Measurements from ENCODE around the gene EIF2D. TPM values are rescaled to one million over a fixed set of nuclear protein-coding genes. Genes with fewer than 3 reads are reported as not detected.

The EIF2D gene
- total RNA-seq, 2 experiments from 2014 or later = 100 to 102 TPM

DNA sequence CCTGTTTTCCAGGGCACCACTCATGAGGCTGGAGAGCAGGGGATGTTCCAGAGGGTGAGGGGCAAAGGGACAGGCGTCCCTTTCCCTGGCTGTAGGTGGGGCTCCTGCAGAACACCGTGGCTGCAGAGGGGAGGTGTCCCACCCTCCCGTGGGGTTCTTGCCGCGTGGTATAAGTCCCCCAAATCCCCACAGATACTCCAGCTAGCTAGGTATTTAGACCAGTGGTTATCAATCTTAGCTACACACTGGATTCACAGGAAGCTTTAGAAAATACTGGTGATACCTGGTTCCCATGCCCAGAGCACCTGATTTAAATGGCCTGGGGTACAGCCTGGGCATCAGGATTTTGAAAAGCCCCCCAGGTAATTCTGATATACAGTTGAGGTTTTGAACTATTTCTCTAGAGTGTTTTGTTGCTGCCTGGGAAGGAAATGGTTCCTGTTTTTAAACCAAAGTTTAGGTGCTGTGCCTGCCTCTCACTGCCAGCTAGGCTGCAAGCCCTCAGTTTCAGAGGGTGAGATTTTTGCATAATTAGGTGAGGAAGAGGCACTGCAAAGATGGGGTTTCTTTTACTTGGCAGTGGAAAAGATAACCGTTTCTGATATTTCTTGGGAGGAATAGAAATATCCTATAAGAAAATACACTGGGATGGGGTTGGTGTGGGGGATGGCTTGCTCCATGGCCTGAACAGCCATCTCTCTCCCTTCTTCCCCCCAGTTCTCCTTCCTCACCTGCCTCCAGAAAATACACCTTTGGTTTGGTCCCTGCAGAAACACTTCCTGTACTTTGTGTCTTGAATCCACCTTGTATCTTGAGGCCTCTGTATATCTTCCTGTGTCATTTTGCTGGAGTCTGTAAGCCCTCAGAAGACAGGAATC, 53.2 kb downstream of the EIF2D start:
- CTCF ChIA-PET = interaction anchor here (0.8 to 24.5 kb wide), 5 partner anchors 7 to 105 kb away, joined by 3 to 583 read pairs (median 4); no protein-coding TSS in a partner anchor
- Mint-ChIP-seq H3K27me3 (no peaks in the 10 kb centered on the region), H3K27ac (peak overlapping the region; percentile 100), H3K4me3 (peak overlapping the region; percentile 96), H3K36me3 (ENCODE audit: low read depth) (peaks cover 67% of the 10 kb centered on the region), H3K9me3 (no peaks in the 10 kb centered on the region), H3K4me1 (ENCODE audit: low read depth) (peaks cover 59% of the 10 kb centered on the region)
- DNase-seq (no peak), ATAC-seq (no peak)
- POLR2A ChIA-PET = interaction anchor here (1.1 to 30.6 kb wide), 4 partner anchors 2 to 88 kb away, joined by 5 to 1021 read pairs (median 513); partner anchors contain the start of genes EIF2D and IKBKE
- TF ChIP-seq CTCF (IDR thresholded peaks at IDR 0.05) = no peak
- intact Hi-C loops (cut with micrococcal nuclease) = no loop called here

DNA sequence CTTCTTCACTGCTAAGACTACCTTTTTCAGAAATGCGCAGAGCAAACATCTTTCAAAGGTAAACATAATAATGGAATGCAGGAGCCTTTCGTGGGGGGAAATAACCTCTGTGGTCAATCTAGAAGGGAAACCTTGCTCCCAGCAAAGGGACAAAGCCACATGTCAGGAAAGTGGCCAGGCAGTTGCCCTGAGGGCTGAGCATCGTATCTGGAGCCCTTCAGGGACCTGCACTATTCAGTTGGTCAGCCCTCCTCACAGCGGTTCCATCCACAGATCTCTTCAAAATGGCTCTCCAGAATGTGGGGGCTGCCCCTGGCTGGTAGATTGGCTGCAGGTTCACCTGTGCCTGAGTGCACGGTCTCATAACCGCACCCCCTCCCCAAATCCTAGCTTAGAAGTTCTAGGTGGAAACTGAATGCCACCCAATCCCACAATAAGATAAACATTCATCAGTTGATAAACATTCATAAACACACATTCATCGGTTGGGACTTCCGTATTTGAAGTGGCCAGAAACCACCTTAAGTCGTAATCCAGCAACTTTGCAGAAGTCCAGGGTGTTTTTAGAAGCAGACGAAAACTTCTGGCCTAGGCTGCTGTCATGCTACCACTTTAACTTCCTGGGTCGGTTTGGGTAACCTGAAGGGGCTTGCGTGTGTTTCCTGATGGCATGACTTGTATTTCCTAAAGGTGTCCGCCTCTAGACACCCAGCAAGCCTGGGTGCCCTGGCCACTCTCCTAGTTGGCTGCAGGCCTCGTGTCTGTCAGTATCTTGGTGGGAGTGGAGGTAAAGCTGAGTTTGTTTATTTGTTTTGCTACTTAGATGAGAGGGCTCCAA, 54.4 kb downstream of the EIF2D start:
- ChIA-PET POLR2A (interaction anchor here (0.8 to 26.8 kb wide), 5 partner anchors 13 to 87 kb away, joined by 3 to 1021 read pairs (median 5); partner anchors contain the start of genes EIF2D, IKBKE and RASSF5), CTCF (interaction anchor here (0.8 to 24.5 kb wide), 4 partner anchors 11 to 106 kb away, joined by 3 to 583 read pairs (median 13); no protein-coding TSS in a partner anchor)
- H3K4me1 Mint-ChIP-seq (ENCODE audit: low read depth) = peaks cover 59% of the 10 kb centered on the region
- TF ChIP-seq CTCF (IDR thresholded peaks at IDR 0.05) = no peak
- no peaks in the 10 kb centered on the region for H3K27me3 Mint-ChIP-seq
- peak overlapping the region; percentile 100 for H3K27ac Mint-ChIP-seq
- peaks cover 55% of the 10 kb centered on the region for H3K36me3 Mint-ChIP-seq (ENCODE audit: low read depth)
- peak overlapping the region; percentile 96 for H3K4me3 Mint-ChIP-seq
- intact Hi-C loops (cut with micrococcal nuclease) = loop anchor here (2.0 kb wide), 1 partner anchor 25 kb away; no protein-coding TSS in a partner anchor
- ATAC-seq = no peak
- H3K9me3 Mint-ChIP-seq = no peaks in the 10 kb centered on the region
- DNase-seq = peak; percentile 54

DNA sequence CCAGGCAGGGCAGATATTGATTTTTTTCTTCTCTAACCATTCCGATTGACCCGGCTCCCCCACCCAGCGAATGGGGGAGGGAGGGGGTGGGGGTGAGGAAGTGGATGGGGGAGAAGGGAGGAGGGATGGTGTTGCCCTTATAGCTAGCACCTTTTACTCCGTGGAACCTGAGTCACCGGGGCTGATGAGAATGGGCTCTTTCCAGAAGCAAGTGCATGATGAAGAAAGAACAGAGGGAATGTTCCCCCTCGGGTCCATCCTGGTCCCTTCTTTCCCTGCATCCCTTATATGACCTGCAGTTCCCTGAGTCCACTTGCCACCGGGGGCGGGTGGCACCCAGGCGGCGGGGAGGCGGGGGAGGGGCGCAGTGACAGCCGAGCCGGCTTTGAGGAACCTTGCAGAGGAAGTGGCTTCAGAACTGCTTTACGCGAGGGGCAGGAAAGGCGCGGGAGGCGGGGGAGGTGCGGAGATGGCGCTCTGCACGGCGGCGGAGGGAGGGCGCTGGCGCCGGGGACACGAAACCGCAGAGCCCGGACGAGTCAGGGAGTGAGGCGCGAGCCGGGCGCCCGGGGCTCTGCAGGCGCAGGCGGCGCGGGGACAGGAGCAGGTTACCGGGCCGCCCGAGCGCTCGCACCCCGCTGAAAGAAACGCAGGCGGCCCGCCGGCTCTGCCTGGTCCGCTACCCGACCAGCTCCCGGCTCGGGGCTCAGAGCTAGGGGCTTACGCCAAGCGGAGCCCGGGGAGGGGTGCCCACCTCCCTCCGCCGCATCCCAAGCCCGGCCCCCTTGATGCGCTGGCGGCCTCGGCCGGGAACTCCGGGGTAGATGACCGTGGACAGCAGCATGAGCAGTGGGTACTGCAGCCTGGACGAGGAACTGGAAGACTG, 55.3 kb downstream of the EIF2D start:
- H3K4me1 Mint-ChIP-seq (ENCODE audit: low read depth) = peaks cover 59% of the 10 kb centered on the region
- no peaks in the 10 kb centered on the region for H3K9me3 Mint-ChIP-seq
- peak; percentile 51 for ATAC-seq
- H3K27me3 Mint-ChIP-seq = no peaks in the 10 kb centered on the region
- no peak for TF ChIP-seq CTCF (IDR thresholded peaks at IDR 0.05)
- ChIA-PET POLR2A (interaction anchor here (0.8 to 26.8 kb wide), 7 partner anchors 12 to 67 kb away, joined by 3 to 1021 read pairs (median 7); partner anchors contain the start of gene RASSF5), CTCF (interaction anchor here (0.6 to 24.5 kb wide), 9 partner anchors 8 to 170 kb away, joined by 3 to 583 read pairs (median 9); no protein-coding TSS in a partner anchor)
- peak overlapping the region; percentile 100 for H3K27ac Mint-ChIP-seq
- H3K36me3 Mint-ChIP-seq (ENCODE audit: low read depth) = peaks cover 46% of the 10 kb centered on the region
- intact Hi-C loops (cut with micrococcal nuclease) = loop anchor here (2.0 kb wide), 1 partner anchor 26 kb away; no protein-coding TSS in a partner anchor
- peak overlapping the region; percentile 96 for H3K4me3 Mint-ChIP-seq
- DNase-seq = peak; percentile 95

DNA sequence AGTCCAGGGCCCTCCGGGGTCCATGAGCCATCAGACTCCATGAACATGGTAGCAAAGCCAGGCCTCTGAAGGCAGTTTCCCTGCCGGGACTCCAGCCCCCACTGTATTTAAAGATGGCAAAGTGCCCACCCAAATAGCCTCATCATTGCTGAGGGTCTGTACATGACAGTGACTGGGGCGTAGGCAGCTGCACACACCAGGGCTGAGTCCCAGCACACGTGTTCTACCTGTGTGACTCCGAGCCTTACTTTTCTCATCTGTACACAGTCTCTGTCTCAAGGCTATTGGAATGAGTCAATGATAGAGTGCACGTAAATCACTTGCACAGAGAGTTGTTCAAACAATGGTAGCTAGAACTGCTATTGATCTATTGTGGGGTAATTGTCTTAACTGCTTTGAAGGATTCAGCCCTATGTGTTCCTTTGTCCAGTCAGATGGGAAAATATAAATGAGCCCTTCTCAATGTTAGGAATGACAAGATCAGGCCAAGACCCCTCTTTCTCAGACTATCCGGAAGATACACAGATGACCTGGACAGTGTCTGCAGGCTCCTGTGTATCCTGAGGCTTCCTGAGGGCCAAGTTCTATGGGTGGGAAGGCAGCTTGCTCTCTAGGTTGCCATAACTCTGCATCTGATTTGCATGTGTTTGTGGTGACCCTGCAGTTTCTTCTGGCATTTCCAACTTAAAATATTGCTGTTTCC, 56.1 kb downstream of the EIF2D start:
- TF ChIP-seq CTCF (IDR thresholded peaks at IDR 0.05) = no peak
- ATAC-seq (peak; percentile 52), DNase-seq (peak; percentile 76)
- Mint-ChIP-seq H3K27ac (peak overlapping the region; percentile 97), H3K4me3 (peak overlapping the region; percentile 96), H3K27me3 (no peaks in the 10 kb centered on the region), H3K36me3 (ENCODE audit: low read depth) (peaks cover 39% of the 10 kb centered on the region), H3K4me1 (ENCODE audit: low read depth) (peaks cover 58% of the 10 kb centered on the region), H3K9me3 (no peaks in the 10 kb centered on the region)
- intact Hi-C loops (cut with micrococcal nuclease) = loop anchor here (2.0 kb wide), 1 partner anchor 27 kb away; no protein-coding TSS in a partner anchor
- ChIA-PET POLR2A (interaction anchor here (0.6 to 26.8 kb wide), 14 partner anchors 10 to 246 kb away, joined by 3 to 1021 read pairs (median 4); partner anchors contain the start of gene RASSF5), CTCF (interaction anchor here (0.6 to 24.5 kb wide), 17 partner anchors 9 to 170 kb away, joined by 3 to 583 read pairs (median 6); partner anchors contain the start of genes DYRK3, EIF2D and RASSF5)
